Astrocyte (in vitro differentiated cells and primary cell): Measurements from ENCODE around the gene C6orf47. TPM values are rescaled to one million over a fixed set of nuclear protein-coding genes. Genes with fewer than 3 reads are reported as not detected.

Experiments
- DNase-seq: peaks from one replicate; pipeline ENCODE4 v3.0.0-alpha.2; 2010; ENCODE audit warnings: low read depth
- FAIRE-seq: peaks from 2 replicates; lab custom pipeline; 2011; peaks lifted over from hg19 to GRCh38; lab: Jason Lieb, UNC
- H2AFZ ChIP-seq: 2 replicates; pipeline ENCODE4 v1.6.0; 2012; ENCODE audit warnings: low read depth, low read length, inconsistent platforms
- H3K27ac ChIP-seq: 2 replicates; pipeline ENCODE4 v1.5.1; 2011; ENCODE audit warnings: low read depth, low read length, inconsistent platforms
- H3K27me3 ChIP-seq: 2 replicates; pipeline ENCODE4 v1.6.0; 2011; ENCODE audit warnings: low read length, inconsistent platforms; ENCODE audit not compliant: insufficient read depth
- H3K36me3 ChIP-seq: 2 replicates; pipeline ENCODE4 v1.5.1; 2011; ENCODE audit warnings: low read length, inconsistent platforms; ENCODE audit not compliant: insufficient read depth
- H3K4me1 ChIP-seq: 2 replicates; pipeline ENCODE4 v1.5.1; 2011; ENCODE audit warnings: low read length, inconsistent platforms; ENCODE audit not compliant: insufficient read depth
- H3K4me2 ChIP-seq: 2 replicates; pipeline ENCODE4 v1.6.0; 2012; ENCODE audit warnings: low read length, inconsistent platforms
- H3K4me3 ChIP-seq: 2 replicates; pipeline ENCODE4 v1.5.1; 2011; ENCODE audit warnings: low read depth, mild to moderate bottlenecking, low read length, inconsistent platforms; ENCODE audit not compliant: insufficient read depth
- H3K79me2 ChIP-seq: 2 replicates; pipeline ENCODE4 v1.6.0; 2012; ENCODE audit warnings: mild to moderate bottlenecking, low read length, inconsistent platforms; ENCODE audit not compliant: insufficient read depth
- H3K9ac ChIP-seq: 2 replicates; pipeline ENCODE4 v1.6.0; 2012; ENCODE audit warnings: mild to moderate bottlenecking, low read length, inconsistent platforms
- H3K9me3 ChIP-seq: 2 replicates; pipeline ENCODE4 v1.5.1; 2012; ENCODE audit warnings: low read depth, mild to moderate bottlenecking, low read length, inconsistent platforms; ENCODE audit not compliant: insufficient read depth
- H4K20me1 ChIP-seq: 2 replicates; pipeline ENCODE4 v1.6.0; 2012; ENCODE audit warnings: low read length, inconsistent platforms; ENCODE audit not compliant: insufficient read depth
- H3K27ac Mint-ChIP-seq: one replicate; pipeline ENCODE4 v1.8.0; 2021; ENCODE audit warnings: mild to moderate bottlenecking, mixed read lengths; ENCODE audit not compliant: unreplicated experiment
- H3K27me3 Mint-ChIP-seq: one replicate; pipeline ENCODE4 v1.8.0; 2021; ENCODE audit warnings: low read depth, mixed read lengths; ENCODE audit not compliant: unreplicated experiment
- H3K36me3 Mint-ChIP-seq: one replicate; pipeline ENCODE4 v1.8.0; 2021; ENCODE audit warnings: low read depth, mixed read lengths; ENCODE audit not compliant: unreplicated experiment
- H3K4me1 Mint-ChIP-seq: one replicate; pipeline ENCODE4 v1.8.0; 2021; ENCODE audit warnings: low read depth, mixed read lengths; ENCODE audit not compliant: unreplicated experiment
- H3K4me3 Mint-ChIP-seq: one replicate; pipeline ENCODE4 v1.8.0; 2021; ENCODE audit warnings: mild to moderate bottlenecking, moderate library complexity, mixed read lengths; ENCODE audit not compliant: unreplicated experiment
- H3K9me3 Mint-ChIP-seq: one replicate; pipeline ENCODE4 v1.8.0; 2021; ENCODE audit warnings: mild to moderate bottlenecking, mixed read lengths; ENCODE audit not compliant: unreplicated experiment
- EZH2 ChIP-seq: IDR thresholded peaks from 2 replicates; pipeline ENCODE4 v1.6.1; 2012; ENCODE audit warnings: mild to moderate bottlenecking, low read length, inconsistent platforms; ENCODE audit not compliant: insufficient read depth
- total RNA-seq: library from RNA; stranded (reverse); gene quantifications from 2 replicates; pipeline ENCODE4 v1.2.1, GENCODE V29; 2021
- TF ChIP-seq, protein P1 (sequence below): IDR thresholded peaks from 2 replicates; pipeline ENCODE4 v1.5.1; 2011; ENCODE audit warnings: low read depth, mild to moderate bottlenecking, inconsistent platforms, low read length, moderate library complexity; ENCODE audit not compliant: insufficient read depth

The C6orf47 gene
- total RNA-seq, 1 donor from 2014 or later, result 14.7 TPM

DNA sequence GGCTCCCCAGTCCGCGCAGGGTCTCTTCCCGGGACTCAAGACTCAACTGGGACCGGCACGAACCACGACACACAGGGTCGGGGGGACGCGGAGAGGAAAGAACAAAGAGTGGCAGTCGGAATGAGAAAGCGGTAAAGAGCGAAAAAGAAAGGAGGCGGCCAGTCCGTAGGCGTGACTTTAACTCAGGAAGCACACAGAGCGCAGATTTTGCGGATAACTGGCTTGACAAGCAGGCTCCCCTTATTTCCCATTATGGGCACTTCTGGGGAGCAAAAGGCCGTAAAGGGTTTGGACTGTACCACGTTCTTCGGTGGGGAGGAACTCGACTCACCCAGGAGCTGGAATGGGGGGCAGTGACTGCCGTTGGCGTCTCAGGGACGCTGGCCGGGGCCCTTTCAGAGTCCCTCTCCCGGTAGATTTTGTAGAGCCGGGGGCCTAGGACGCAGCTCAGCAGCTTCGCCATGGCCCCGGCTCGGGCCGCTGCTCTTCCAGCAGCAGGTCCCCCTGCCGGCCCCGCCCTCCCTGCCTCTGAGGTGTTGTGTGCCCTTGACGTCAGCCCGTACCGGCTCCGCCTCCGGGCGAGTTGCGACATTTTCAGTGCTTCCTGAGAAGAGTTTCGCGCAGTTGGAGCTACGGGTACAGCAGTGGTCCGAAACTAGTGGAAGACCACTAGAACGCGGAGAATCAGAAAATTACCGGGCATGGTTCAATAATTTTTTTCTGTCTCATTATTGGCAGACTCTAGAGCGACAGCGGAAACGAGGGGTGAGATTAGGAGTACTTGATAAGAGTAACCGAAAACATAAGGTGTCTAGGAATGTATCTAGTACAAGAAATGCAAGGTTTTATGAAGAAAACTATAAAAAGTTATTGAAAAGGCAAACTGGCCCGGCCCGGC is 42.5 kb upstream of the C6orf47 start, which contains the start of gene ABHD16A:
Gene ABHD16A, minus strand, starts transcription at position 506 of the 898 bp plus-strand sequence. Its CDS starts 43 bp downstream, at position 463.
- no peaks in the 10 kb centered on the region for H3K9me3 Mint-ChIP-seq
- peak within 1 kb of the TSS; percentile 99 for H3K4me3 Mint-ChIP-seq
- DNase-seq (peak; percentile 96), FAIRE-seq (peak; percentile 73)
- peak within 1 kb of the TSS; percentile 92 for H3K4me2 ChIP-seq
- peaks cover 2% of the 10 kb centered on the region for H3K36me3 Mint-ChIP-seq
- H3K4me1 Mint-ChIP-seq, result peaks cover 12% of the 10 kb centered on the region
- H3K9ac ChIP-seq, result peak within 1 kb of the TSS; percentile 89
- peak within 1 kb of the TSS; percentile 92 for H3K27ac Mint-ChIP-seq
- no peaks in the 10 kb centered on the region for H3K27me3 ChIP-seq
- H3K27me3 Mint-ChIP-seq, result peaks cover 4% of the 10 kb centered on the region
- peaks cover 5% of the 10 kb centered on the region for H3K36me3 ChIP-seq
- H4K20me1 ChIP-seq, result peaks cover 23% of the 10 kb centered on the region
- no peak for TF ChIP-seq EZH2
- TF ChIP-seq, protein P1, sequence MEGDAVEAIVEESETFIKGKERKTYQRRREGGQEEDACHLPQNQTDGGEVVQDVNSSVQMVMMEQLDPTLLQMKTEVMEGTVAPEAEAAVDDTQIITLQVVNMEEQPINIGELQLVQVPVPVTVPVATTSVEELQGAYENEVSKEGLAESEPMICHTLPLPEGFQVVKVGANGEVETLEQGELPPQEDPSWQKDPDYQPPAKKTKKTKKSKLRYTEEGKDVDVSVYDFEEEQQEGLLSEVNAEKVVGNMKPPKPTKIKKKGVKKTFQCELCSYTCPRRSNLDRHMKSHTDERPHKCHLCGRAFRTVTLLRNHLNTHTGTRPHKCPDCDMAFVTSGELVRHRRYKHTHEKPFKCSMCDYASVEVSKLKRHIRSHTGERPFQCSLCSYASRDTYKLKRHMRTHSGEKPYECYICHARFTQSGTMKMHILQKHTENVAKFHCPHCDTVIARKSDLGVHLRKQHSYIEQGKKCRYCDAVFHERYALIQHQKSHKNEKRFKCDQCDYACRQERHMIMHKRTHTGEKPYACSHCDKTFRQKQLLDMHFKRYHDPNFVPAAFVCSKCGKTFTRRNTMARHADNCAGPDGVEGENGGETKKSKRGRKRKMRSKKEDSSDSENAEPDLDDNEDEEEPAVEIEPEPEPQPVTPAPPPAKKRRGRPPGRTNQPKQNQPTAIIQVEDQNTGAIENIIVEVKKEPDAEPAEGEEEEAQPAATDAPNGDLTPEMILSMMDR, result no peak
- H3K4me3 ChIP-seq, result peak within 1 kb of the TSS; percentile 89
- no peaks in the 10 kb centered on the region for H3K9me3 ChIP-seq
- H2AFZ ChIP-seq, result peak within 1 kb of the TSS; percentile 82
- peaks cover 18% of the 10 kb centered on the region for H3K4me1 ChIP-seq
- peak within 1 kb of the TSS; percentile 93 for H3K27ac ChIP-seq
- peaks cover 36% of the 10 kb centered on the region for H3K79me2 ChIP-seq

DNA sequence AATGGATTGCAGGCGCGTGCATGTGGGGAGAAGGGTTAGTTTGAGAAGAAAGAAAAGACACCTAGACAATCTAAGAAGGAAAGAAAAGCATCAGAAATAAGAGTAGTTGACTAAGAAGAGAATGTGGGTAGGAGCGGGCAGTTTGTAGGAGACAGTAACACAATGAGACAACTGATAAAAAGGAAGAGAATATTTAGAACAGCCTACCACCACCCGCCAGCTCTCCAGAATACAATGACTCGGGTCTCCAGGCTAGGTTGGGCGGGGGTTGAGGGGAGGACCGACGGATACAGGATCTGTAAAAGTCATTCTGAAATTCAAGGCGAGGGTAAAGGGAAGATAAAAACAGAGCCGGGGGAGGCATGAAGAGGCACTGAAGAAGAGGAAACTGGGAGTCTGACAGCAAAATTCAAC is 41.8 kb upstream of the C6orf47 start:
- DNase-seq (peak; percentile 4), FAIRE-seq (no peak)
- peak overlapping the region; percentile 89 for H3K9ac ChIP-seq
- H4K20me1 ChIP-seq, result peaks cover 28% of the 10 kb centered on the region
- peak overlapping the region; percentile 92 for H3K4me2 ChIP-seq
- peaks cover 38% of the 10 kb centered on the region for H3K79me2 ChIP-seq
- TF ChIP-seq, protein P1, result no peak
- TF ChIP-seq EZH2, result no peak
- H3K27me3 ChIP-seq, result no peaks in the 10 kb centered on the region
- Mint-ChIP-seq H3K27ac (peak overlapping the region; percentile 92), H3K4me3 (peak overlapping the region; percentile 99), H3K4me1 (peaks cover 16% of the 10 kb centered on the region), H3K9me3 (no peaks in the 10 kb centered on the region), H3K36me3 (peaks cover 4% of the 10 kb centered on the region), H3K27me3 (peaks cover 4% of the 10 kb centered on the region)
- peaks cover 18% of the 10 kb centered on the region for H3K4me1 ChIP-seq
- peaks cover 5% of the 10 kb centered on the region for H3K36me3 ChIP-seq
- peak overlapping the region; percentile 89 for H3K4me3 ChIP-seq
- peak overlapping the region; percentile 82 for H2AFZ ChIP-seq
- no peaks in the 10 kb centered on the region for H3K9me3 ChIP-seq
- H3K27ac ChIP-seq, result peak overlapping the region; percentile 93
